ENCODE measurements around the gene MAN1A1. TPM values are rescaled to one million over a fixed set of nuclear protein-coding genes. Genes with fewer than 3 reads are reported as not detected.
A peak's percentile ranks its signal among the peaks of the same experiment; 100 is the strongest.

Gene MAN1A1
- total RNA-seq, 2 donors from 2014 or later = 25.2 to 26.6 TPM

DNA sequence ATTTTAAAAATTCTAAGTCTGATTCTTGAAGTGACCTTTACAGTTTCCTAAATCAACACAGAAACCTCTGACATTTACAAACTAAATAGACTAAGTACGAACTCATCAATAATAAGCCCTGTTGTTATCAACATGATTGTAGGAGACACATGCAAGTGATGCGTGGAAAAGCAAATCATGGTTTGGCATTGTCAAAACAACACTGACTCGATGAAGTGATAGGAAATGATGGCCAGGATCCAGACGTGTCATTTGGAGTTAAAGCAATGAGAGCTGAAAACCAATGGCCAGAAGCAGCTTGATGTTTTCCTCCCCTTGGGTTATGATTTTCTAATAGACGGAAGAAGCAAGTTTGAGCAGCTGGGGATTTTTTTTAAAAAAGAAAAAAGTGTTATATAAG lies 153.7 kb downstream of the MAN1A1 start:
- no peaks in the 10 kb centered on the region for H3K36me3 Mint-ChIP-seq (ENCODE audit: insufficient read depth in 2 of 2)
- no peak for ATAC-seq (replicated peaks in 1 of 2)
- no peak overlapping the region for H3K27ac Mint-ChIP-seq
- H3K4me3 Mint-ChIP-seq = no peak overlapping the region
- no peaks in the 10 kb centered on the region for H3K4me1 Mint-ChIP-seq (ENCODE audit: low read depth)
- no peaks in the 10 kb centered on the region for H3K27me3 Mint-ChIP-seq (ENCODE audit: low read depth)
- no peak for DNase-seq
- H3K9me3 Mint-ChIP-seq = no peaks in the 10 kb centered on the region

DNA sequence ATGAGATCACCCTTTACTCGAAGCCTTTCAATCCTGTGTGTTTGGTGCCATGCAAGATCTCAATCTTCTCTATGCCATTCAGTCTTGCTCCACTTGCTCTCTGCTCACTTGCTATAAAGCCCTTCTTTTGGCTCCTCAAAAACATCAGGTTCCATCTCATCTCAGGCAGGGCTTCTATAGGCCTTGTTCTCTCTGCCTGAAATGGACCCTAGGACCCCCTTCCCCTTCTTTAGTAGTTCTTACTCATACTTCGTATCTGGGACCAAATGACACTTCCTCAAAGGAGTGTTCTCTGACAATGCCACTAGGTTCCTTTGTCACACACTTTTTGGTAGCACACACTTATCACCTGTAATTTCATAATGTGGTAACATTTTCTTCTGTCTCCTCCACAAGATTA lies 154.4 kb downstream of the MAN1A1 start:
- H3K9me3 Mint-ChIP-seq = no peaks in the 10 kb centered on the region
- H3K27me3 Mint-ChIP-seq (ENCODE audit: low read depth) = no peaks in the 10 kb centered on the region
- H3K4me1 Mint-ChIP-seq (ENCODE audit: low read depth) = no peaks in the 10 kb centered on the region
- peak overlapping the region; percentile 12 for H3K27ac Mint-ChIP-seq
- H3K4me3 Mint-ChIP-seq = no peak overlapping the region
- H3K36me3 Mint-ChIP-seq (ENCODE audit: insufficient read depth in 2 of 2) = no peaks in the 10 kb centered on the region
- ATAC-seq (replicated peaks in 1 of 2) (no peak), DNase-seq (no peak)

DNA sequence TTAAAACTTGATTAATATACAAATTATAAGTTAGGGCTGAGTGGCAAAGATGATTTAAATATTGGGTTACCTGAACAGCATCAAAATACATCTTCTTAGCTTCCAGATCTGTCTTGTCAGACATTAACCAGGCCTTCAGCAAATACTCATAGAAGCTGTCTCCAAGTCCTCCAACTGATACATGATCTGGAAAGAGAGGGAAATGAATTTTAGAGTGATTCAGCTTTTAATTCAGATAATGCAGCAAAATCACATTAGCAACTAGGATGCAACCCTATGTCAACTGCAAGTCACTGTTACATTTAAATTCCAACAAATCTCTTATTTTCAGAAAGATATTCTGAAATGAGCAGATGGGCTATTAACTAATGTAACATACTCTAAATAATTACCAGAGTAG lies 155.9 kb downstream of the MAN1A1 start:
- Mint-ChIP-seq H3K27me3 (ENCODE audit: low read depth) (no peaks in the 10 kb centered on the region), H3K4me1 (ENCODE audit: low read depth) (no peaks in the 10 kb centered on the region), H3K4me3 (no peak overlapping the region), H3K36me3 (ENCODE audit: insufficient read depth in 2 of 2) (no peaks in the 10 kb centered on the region), H3K9me3 (no peaks in the 10 kb centered on the region), H3K27ac (no peak overlapping the region)
- DNase-seq (no peak), ATAC-seq (replicated peaks in 1 of 2) (no peak)

DNA sequence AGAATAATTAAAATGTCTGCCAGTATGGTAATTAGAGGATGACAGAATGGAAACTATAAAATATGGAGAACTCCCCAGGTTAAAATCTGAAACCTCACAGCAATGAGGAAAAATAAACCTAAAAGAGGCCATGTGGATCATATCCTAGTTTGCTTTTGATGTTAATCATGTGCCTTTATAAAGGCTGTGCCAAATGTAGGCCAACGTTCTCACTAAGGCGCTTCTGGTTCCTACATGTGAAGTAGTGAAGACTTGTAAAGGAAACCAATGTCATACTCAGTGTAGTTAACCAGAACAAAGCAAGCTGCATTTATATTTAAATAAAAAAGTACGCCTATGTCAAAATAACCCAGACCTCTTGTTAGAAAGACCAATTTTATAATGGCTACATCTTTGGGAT lies 157.4 kb downstream of the MAN1A1 start:
- H3K27me3 Mint-ChIP-seq (ENCODE audit: low read depth) = no peaks in the 10 kb centered on the region
- ATAC-seq (replicated peaks in 1 of 2) (no peak), DNase-seq (no peak)
- no peaks in the 10 kb centered on the region for H3K4me1 Mint-ChIP-seq (ENCODE audit: low read depth)
- no peaks in the 10 kb centered on the region for H3K9me3 Mint-ChIP-seq
- no peak overlapping the region for H3K27ac Mint-ChIP-seq
- H3K4me3 Mint-ChIP-seq = no peak overlapping the region
- no peaks in the 10 kb centered on the region for H3K36me3 Mint-ChIP-seq (ENCODE audit: insufficient read depth in 2 of 2)

DNA sequence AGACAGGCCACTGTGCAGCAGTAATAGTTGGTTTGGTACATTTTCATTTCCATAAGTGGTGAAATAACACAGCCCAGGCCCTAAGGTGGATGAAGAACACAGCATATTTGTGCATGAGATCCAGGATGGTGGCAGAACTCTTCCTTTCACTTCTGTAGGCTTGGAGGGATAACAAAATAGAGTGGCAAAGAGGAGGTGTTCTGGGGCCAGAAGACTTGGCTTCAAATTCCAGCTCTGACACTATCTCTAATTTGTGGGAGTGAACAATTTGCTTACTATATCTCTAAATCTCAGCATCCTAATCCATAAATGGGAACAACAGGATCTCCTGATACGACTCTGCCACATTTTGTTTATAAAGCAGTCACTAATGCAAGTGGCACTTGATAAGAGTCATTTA lies 159.4 kb downstream of the MAN1A1 start:
- Mint-ChIP-seq H3K9me3 (no peaks in the 10 kb centered on the region), H3K4me1 (ENCODE audit: low read depth) (no peaks in the 10 kb centered on the region), H3K36me3 (ENCODE audit: insufficient read depth in 2 of 2) (peaks cover 1 to 2% of the 10 kb centered on the region in 2 donors), H3K27ac (no peak overlapping the region), H3K4me3 (no peak overlapping the region), H3K27me3 (ENCODE audit: low read depth) (no peaks in the 10 kb centered on the region)
- ATAC-seq (replicated peaks in 1 of 2) (no peak), DNase-seq (no peak)

DNA sequence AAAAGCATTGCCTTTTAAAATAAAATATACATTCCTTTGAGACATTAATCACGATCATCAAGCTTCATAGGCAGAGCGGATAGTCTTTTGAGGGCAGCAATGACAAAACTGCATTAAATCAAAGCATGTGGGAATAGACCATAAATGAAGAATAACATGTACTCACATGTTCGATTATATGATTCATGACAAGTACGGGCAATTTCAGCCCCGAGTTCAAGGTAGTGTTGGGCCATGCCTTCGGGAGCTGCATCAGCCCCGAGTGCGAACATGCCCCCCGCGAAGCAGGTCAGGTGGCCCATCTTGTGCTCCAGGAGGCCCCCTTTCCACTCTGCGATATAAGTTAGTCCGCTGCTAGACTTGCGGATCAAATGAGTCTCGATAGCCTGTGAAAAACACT lies 160.1 kb downstream of the MAN1A1 start:
- no peak for DNase-seq
- no peaks in the 10 kb centered on the region for H3K27me3 Mint-ChIP-seq (ENCODE audit: low read depth)
- no peaks in the 10 kb centered on the region for H3K4me1 Mint-ChIP-seq (ENCODE audit: low read depth)
- peaks cover 1 to 2% of the 10 kb centered on the region in 2 donors for H3K36me3 Mint-ChIP-seq (ENCODE audit: insufficient read depth in 2 of 2)
- no peak overlapping the region for H3K4me3 Mint-ChIP-seq
- no peak for ATAC-seq (replicated peaks in 1 of 2)
- no peak overlapping the region for H3K27ac Mint-ChIP-seq
- no peaks in the 10 kb centered on the region for H3K9me3 Mint-ChIP-seq

DNA sequence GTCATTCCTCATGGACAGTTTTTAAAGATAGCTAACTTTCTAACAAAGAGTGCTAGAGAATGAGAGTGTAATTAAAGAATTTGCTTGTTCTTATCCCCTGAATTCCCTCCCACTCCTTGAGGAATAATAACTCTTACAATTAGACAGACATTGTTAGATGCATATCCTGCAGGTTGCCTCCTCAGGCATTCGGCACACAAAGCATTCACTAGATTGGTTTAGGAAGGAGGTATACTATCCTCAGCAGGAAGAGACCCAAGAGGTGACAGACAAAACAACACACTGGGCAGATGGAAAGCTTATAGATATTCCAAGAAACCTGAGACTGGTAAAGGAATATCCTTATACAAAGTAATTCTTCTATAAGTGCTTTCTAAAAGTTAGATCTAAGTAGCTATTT lies 162.0 kb downstream of the MAN1A1 start:
- Mint-ChIP-seq H3K27ac (no peak overlapping the region), H3K9me3 (no peaks in the 10 kb centered on the region), H3K36me3 (ENCODE audit: insufficient read depth in 2 of 2) (peaks cover 5 to 6% of the 10 kb centered on the region in 2 donors), H3K4me1 (ENCODE audit: low read depth) (no peaks in the 10 kb centered on the region), H3K4me3 (no peak overlapping the region), H3K27me3 (ENCODE audit: low read depth) (no peaks in the 10 kb centered on the region)
- DNase-seq (no peak), ATAC-seq (replicated peaks in 1 of 2) (no peak)

DNA sequence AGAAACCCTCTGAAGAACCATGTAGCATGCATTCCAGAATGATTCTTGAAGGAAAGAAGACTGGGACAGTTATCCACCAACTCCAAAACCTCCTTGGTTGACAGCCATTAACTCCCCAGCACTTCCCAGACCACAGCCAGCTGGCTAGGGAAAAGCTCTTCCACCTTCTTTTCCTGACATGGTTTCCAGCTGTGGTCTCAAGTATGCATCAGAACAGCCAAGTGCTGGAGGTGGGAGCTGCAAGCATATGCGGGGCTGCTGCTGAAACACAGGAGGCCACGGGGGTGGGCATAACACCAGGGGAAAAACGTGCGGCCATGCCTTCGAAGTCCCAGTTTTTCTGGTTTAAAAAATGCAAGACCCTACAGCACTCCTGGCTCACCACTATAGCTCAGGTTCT lies 163.1 kb downstream of the MAN1A1 start:
- ATAC-seq (replicated peaks in 1 of 2) (no peak), DNase-seq (no peak)
- no peak overlapping the region for H3K27ac Mint-ChIP-seq
- no peak overlapping the region for H3K4me3 Mint-ChIP-seq
- no peaks in the 10 kb centered on the region for H3K27me3 Mint-ChIP-seq (ENCODE audit: low read depth)
- H3K9me3 Mint-ChIP-seq = no peaks in the 10 kb centered on the region
- peaks cover 5 to 6% of the 10 kb centered on the region in 2 donors for H3K36me3 Mint-ChIP-seq (ENCODE audit: insufficient read depth in 2 of 2)
- no peaks in the 10 kb centered on the region for H3K4me1 Mint-ChIP-seq (ENCODE audit: low read depth)

DNA sequence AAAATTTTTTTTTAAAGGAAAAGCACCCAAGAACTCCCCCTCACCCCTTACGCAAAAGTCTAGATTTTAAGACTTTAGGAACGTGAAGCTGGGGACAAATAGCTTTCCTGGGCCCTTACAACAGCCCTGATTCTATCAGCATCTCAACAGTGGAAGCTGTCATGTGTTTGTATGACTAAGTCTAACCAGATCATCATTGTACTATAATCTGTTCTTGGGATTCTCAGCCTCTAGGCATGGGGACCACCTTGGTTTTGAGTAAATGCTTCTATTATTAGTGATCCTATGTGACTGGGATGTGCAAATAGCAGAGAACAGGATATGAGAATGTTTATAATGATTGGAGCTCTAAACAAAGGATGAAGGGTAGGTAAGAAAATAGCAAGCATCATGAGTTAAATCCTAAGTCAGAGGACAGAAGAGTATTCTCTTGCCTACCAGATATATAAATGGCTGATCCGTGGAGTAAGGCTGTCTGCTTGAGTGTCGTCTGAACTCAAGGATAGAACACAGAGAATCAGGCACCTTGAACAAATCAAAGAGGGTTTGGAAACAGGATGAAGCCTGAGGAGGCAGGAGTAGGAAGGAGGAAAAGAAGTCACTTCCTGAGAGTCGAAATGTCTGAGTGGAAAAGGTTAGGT lies 165.4 kb downstream of the MAN1A1 start:
- Mint-ChIP-seq H3K4me1 (ENCODE audit: low read depth) (peaks cover 10% of the 10 kb centered on the region), H3K4me3 (no peak overlapping the region), H3K9me3 (no peaks in the 10 kb centered on the region), H3K27ac (no peak overlapping the region), H3K27me3 (ENCODE audit: low read depth) (no peaks in the 10 kb centered on the region), H3K36me3 (ENCODE audit: insufficient read depth in 2 of 2) (peaks cover 5 to 10% of the 10 kb centered on the region in 2 donors)
- no peak for DNase-seq
- ATAC-seq (replicated peaks in 1 of 2) = no peak

DNA sequence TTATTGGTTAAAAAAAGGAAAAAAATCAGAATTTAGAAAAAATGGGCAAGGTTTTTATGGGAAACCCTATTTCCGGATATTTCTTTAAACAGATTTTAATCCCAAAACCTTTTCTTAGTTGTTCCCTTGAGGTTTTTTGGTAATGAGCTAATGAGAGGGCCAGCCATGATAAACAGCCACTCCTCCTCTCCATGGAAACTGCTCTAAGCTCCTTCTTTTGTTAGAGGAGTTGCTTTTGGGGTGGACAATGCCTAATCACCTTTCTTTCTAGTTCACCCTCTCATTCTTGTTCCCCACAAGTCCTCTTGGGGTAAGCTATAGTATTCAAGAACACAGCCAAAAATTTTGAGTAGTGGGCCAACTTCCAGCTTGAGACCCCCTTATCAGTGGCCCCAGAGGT lies 166.1 kb downstream of the MAN1A1 start:
- H3K36me3 Mint-ChIP-seq (ENCODE audit: insufficient read depth in 2 of 2) = peaks cover 5 to 14% of the 10 kb centered on the region in 2 donors
- H3K27ac Mint-ChIP-seq = no peak overlapping the region
- no peak overlapping the region for H3K4me3 Mint-ChIP-seq
- no peaks in the 10 kb centered on the region for H3K9me3 Mint-ChIP-seq
- DNase-seq = no peak
- ATAC-seq (replicated peaks in 1 of 2) = no peak
- H3K27me3 Mint-ChIP-seq (ENCODE audit: low read depth) = no peaks in the 10 kb centered on the region
- peaks cover 10% of the 10 kb centered on the region for H3K4me1 Mint-ChIP-seq (ENCODE audit: low read depth)

DNA sequence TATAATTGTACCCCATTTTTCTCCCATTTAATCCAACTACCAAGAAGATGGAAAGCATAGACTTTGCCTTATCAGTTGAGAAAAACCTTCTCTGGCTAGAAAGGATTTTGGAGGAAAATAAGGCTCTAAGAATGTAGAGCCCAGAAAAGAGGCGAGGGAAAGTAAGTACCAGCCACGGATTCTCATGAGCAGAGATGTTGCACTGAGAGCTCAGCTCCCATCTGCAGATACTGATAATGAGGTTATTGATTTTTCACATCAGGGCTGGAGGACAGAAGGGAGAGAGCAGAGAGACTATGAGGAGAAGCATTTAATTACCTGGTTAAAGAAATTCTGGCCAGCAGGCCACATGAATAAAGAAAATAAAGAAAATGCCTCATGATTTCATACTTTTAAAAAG lies 166.7 kb downstream of the MAN1A1 start:
- no peaks in the 10 kb centered on the region for H3K27me3 Mint-ChIP-seq (ENCODE audit: low read depth)

DNA sequence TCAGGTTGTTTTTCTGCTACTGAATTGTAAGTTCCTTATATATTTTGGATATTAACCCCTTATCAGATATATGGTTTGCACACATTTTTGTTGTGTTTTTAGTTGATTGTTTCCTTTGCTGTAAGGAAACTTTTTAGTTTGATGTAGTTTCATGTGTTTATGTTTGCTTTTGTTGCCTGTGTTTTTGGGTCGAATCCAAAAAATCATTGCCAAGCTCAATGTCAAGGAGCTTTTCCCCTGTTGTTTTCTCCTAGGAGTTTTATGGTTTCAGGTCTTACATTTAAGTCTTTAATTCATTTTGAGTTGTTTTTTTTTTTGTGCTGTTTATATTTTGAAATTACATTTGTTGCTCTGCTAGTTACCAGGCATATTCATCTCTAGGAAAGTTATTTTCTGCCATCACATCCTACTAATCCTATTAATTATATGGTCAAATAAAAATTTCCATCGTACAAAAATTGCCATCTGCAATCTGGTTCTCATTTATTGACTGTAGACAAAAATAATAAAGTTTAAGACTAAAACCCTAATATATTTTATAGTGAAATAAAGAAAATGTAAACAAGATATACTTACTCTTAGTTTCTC lies 167.3 kb downstream of the MAN1A1 start:
- Mint-ChIP-seq H3K36me3 (ENCODE audit: insufficient read depth in 2 of 2) (peaks cover 5 to 14% of the 10 kb centered on the region in 2 donors), H3K27ac (no peak overlapping the region), H3K4me3 (no peak overlapping the region), H3K4me1 (ENCODE audit: low read depth) (peaks cover 10% of the 10 kb centered on the region), H3K9me3 (no peaks in the 10 kb centered on the region), H3K27me3 (ENCODE audit: low read depth) (no peaks in the 10 kb centered on the region)
- no peak for ATAC-seq (replicated peaks in 1 of 2)
- DNase-seq = no peak

More for the DNA sequence above, 166.7 kb downstream of the MAN1A1 start:
- no peaks in the 10 kb centered on the region for H3K9me3 Mint-ChIP-seq
- DNase-seq = no peak
- peaks cover 10% of the 10 kb centered on the region for H3K4me1 Mint-ChIP-seq (ENCODE audit: low read depth)
- ATAC-seq (replicated peaks in 1 of 2) = no peak
- H3K4me3 Mint-ChIP-seq = no peak overlapping the region
- H3K36me3 Mint-ChIP-seq (ENCODE audit: insufficient read depth in 2 of 2) = peaks cover 5 to 14% of the 10 kb centered on the region in 2 donors
- no peak overlapping the region for H3K27ac Mint-ChIP-seq

DNA sequence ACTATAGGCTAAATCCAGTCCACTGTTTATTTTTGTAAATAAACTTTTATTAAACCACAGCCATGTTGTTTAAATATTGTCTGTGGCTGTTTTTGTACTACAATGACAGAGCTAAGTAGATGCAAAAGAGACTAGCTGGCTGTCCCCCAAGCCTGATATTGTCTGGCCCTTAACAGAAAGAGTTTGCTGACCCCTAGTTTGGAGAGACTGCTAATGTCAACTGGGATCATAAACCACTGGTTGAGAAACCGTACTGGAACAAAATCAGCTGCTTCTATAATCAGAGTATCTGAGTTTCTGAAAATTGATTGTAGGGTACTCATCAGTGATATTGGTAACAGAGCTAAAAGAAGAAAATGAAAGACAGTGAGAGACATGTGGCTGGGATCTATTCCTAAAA lies 168.5 kb downstream of the MAN1A1 start:
- DNase-seq (no peak), ATAC-seq (replicated peaks in 1 of 2) (no peak)
- H3K27ac Mint-ChIP-seq = no peak overlapping the region
- no peaks in the 10 kb centered on the region for H3K9me3 Mint-ChIP-seq
- no peaks in the 10 kb centered on the region for H3K27me3 Mint-ChIP-seq (ENCODE audit: low read depth)
- H3K36me3 Mint-ChIP-seq (ENCODE audit: insufficient read depth in 2 of 2) = peaks cover 3 to 13% of the 10 kb centered on the region in 2 donors
- no peak overlapping the region for H3K4me3 Mint-ChIP-seq
- peaks cover 10% of the 10 kb centered on the region for H3K4me1 Mint-ChIP-seq (ENCODE audit: low read depth)

DNA sequence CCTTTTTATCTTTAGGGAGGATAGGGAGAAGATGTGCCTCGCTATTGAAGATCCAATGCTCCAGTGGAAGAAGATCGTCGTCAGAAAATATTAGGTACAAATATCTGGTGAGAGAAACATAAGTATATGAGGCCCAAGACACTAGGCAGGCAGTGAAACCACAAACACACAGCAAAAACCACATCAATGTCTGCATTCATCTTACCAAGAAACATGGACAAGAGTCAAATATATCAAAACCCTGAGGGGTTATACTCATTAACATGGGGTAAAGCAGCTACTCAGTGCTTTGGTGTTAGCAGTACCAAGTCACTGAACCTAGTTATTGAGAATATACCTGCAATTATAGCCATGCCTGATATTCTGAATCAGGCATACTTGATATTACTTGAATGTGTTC lies 169.7 kb downstream of the MAN1A1 start:
- H3K36me3 Mint-ChIP-seq (ENCODE audit: insufficient read depth in 2 of 2) = peaks cover 3 to 13% of the 10 kb centered on the region in 2 donors
- ATAC-seq (replicated peaks in 1 of 2) (peak in 1 of 2 donors; percentile 34), DNase-seq (no peak)
- H3K9me3 Mint-ChIP-seq = no peaks in the 10 kb centered on the region
- H3K27ac Mint-ChIP-seq = peak overlapping the region; percentile 12
- H3K4me1 Mint-ChIP-seq (ENCODE audit: low read depth) = peaks cover 10% of the 10 kb centered on the region
- H3K27me3 Mint-ChIP-seq (ENCODE audit: low read depth) = no peaks in the 10 kb centered on the region
- H3K4me3 Mint-ChIP-seq = no peak overlapping the region
